ENCODE measurements around the gene CHKB.

The CHKB gene

GRCh38 chr22:50601669-50602337 lies 19.2 kb upstream of the CHKB start:
- peak; percentile 8; the same call in 1 of the 2 replicates for TF ChIP-seq ZNF341 (tag by site-specific recombination; IDR thresholded peaks at IDR 0.05; ENCODE audit: low read depth)
- TF ChIP-seq ZNF629 (tag by site-specific recombination; IDR thresholded peaks at IDR 0.05), result peak; percentile 58
- 0 out of 2 replicates have a peak, but pooled peaks have one; percentile 16 for TF ChIP-seq ZBTB17 (tag by site-specific recombination; IDR thresholded peaks at IDR 0.05)
- TF ChIP-seq ZSCAN5A (tag by site-specific recombination; IDR thresholded peaks at IDR 0.05), result no peak
- TF ChIP-seq SP2 (tag by site-specific recombination; IDR thresholded peaks at IDR 0.05), result peak; percentile 10; the same call in 1 of the 2 replicates
- no peak for TF ChIP-seq GLI2 (tag by site-specific recombination; IDR thresholded peaks at IDR 0.05; ENCODE audit: borderline replicate concordance, low read depth)
- 0 out of 2 replicates have a peak, but pooled peaks have one; percentile 3 for TF ChIP-seq ZIC2 (tag by site-specific recombination; IDR thresholded peaks at IDR 0.05)
- peak; percentile 94 for TF ChIP-seq PRDM4 (tag by site-specific recombination; IDR thresholded peaks at IDR 0.05)
- Histone ChIP-seq H3K36me3 (ENCODE audit: control insufficient read depth in 2 of 2, insufficient read depth in 1 of 2, low read length in 2 of 2) (peaks cover 0 to 51% of the 10 kb centered on the region in 2 experiments; a peak in 1 of 3 replicates), H3K4me1 (ENCODE audit: control insufficient read depth, insufficient read depth, low read length) (0 out of 2 replicates have a peak, but pooled peaks cover 3% of the 10 kb centered on the region), H3K9me3 (ENCODE audit: control insufficient read depth, insufficient read depth, low read depth, low read length) (no peaks in the 10 kb centered on the region), H3K27ac (ENCODE audit: extremely low read depth, low read depth, low read length) (no peak overlapping the region), H3K4me3 (ENCODE audit: low read depth, low read length) (no peak overlapping the region)
- ChIA-PET CTCF (interaction anchor here (0.8 to 1.2 kb wide), 5 partner anchors 11 to 130 kb away, joined by 3 to 7 read pairs (median 4); partner anchors contain the start of genes SCO2 and SYCE3), POLR2A (interaction anchor here (1.5 kb wide), 1 partner anchor 11 kb away, joined by 6 read pairs; no protein-coding TSS in a partner anchor)

GRCh38 chr22:50600967-50601668 lies 18.5 kb upstream of the CHKB start:
- Histone ChIP-seq H3K4me1 (ENCODE audit: control insufficient read depth, insufficient read depth, low read length) (0 out of 2 replicates have a peak, but pooled peaks cover 3% of the 10 kb centered on the region), H3K4me3 (ENCODE audit: low read depth, low read length) (peak overlapping the region; percentile 60), H3K27ac (ENCODE audit: extremely low read depth, low read depth, low read length) (peak overlapping the region; percentile 37; the same call in 1 of the 2 replicates), H3K9me3 (ENCODE audit: control insufficient read depth, insufficient read depth, low read depth, low read length) (no peaks in the 10 kb centered on the region), H3K36me3 (ENCODE audit: control insufficient read depth in 2 of 2, insufficient read depth in 1 of 2, low read length in 2 of 2) (peaks cover 0 to 45% of the 10 kb centered on the region in 2 experiments; a peak in 1 of 3 replicates)
- ChIA-PET POLR2A (interaction anchor here (1.5 kb wide), 1 partner anchor 12 kb away, joined by 6 read pairs; no protein-coding TSS in a partner anchor), CTCF (interaction anchor here (0.8 to 1.2 kb wide), 4 partner anchors 19 to 131 kb away, joined by 3 to 7 read pairs (median 4); partner anchors contain the start of genes SCO2 and SYCE3)
- TF ChIP-seq SP7 (tag by site-specific recombination; IDR thresholded peaks at IDR 0.05) (0 out of 2 replicates have a peak, but pooled peaks have one; percentile 20), ZNF350 (tag by site-specific recombination; IDR thresholded peaks at IDR 0.05) (no peak), ZNF449 (tag by site-specific recombination; IDR thresholded peaks at IDR 0.05) (no peak), ZNF639 (tag by site-specific recombination; IDR thresholded peaks at IDR 0.05) (no peak), ZNF530 (tag by site-specific recombination; IDR thresholded peaks at IDR 0.05; ENCODE audit: low read depth) (no peak), ZFHX2 (tag by site-specific recombination; conservative IDR thresholded peaks at IDR 0.05) (peak; percentile 33; the same call in 1 of the 2 replicates), ZNF341 (tag by site-specific recombination; IDR thresholded peaks at IDR 0.05; ENCODE audit: low read depth) (peak; percentile 32), GLIS1 (tag by site-specific recombination; IDR thresholded peaks at IDR 0.05) (peak; percentile 13), MEIS1 (CRISPR knock-in tag; IDR thresholded peaks at IDR 0.05; ENCODE audit: borderline replicate concordance) (no peak), ZFP37 (tag by site-specific recombination; IDR thresholded peaks at IDR 0.05) (no peak), ZNF24 (tag by site-specific recombination; IDR thresholded peaks at IDR 0.05) (no peak), ZNF221 (tag by site-specific recombination; IDR thresholded peaks at IDR 0.05; ENCODE audit: borderline replicate concordance) (no peak), KLF9 (tag by site-specific recombination; IDR thresholded peaks at IDR 0.05; ENCODE audit: low read depth) (peak; percentile 42; the same call in 1 of the 2 replicates), ZNF335 (tag by site-specific recombination; conservative IDR thresholded peaks at IDR 0.05) (peak; percentile 45; the same call in 1 of the 2 replicates), KLF8 (tag by site-specific recombination; IDR thresholded peaks at IDR 0.05) (peak; percentile 70; the same call in 1 of the 2 replicates), TCF7L2 (IDR thresholded peaks at IDR 0.05; ENCODE audit: borderline replicate concordance, low read depth, low read length) (no peak), ZFP69B (tag by site-specific recombination; IDR thresholded peaks at IDR 0.05) (no peak), ZIC2 (tag by site-specific recombination; IDR thresholded peaks at IDR 0.05) (peak; percentile 38)
